ENCODE measurements around the gene ITGAD.

DNA sequence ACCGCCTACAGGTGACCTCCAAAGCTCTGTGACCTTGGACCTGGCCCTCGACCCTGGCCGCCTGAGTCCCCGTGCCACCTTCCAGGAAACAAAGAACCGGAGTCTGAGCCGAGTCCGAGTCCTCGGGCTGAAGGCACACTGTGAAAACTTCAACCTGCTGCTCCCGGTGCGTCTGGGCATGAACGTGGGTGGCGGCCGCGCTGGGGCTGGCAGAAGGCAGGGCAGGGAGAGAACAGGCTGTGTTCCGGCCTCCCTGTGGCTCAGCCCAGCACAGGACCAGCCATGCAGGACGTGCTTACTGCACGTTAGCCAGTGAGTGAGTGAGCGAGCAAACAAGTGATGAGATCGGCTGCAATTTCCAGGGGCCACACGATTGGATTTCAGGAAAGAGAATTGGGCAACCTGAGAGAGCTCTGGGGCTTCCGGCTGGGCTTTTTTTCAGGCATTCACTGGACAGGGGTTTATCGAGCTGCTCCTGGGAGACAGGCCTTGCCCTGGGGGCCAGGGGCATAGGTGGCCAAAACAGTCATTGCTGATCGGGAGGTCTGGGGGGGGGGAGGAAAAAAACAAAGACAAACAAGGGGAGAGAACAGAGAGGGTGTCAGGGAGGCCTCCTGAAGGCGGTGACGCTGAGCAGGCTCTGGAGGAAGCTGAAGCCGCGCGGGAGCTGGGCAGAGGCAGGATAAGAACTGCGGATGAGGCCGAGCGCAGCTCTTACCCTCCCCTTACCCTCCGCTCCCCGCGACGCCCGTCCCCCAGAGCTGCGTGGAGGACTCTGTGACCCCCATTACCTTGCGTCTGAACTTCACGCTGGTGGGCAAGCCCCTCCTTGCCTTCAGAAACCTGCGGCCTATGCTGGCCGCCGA lies 21.3 kb upstream of the ITGAD start:
- TF ChIP-seq, protein P1, sequence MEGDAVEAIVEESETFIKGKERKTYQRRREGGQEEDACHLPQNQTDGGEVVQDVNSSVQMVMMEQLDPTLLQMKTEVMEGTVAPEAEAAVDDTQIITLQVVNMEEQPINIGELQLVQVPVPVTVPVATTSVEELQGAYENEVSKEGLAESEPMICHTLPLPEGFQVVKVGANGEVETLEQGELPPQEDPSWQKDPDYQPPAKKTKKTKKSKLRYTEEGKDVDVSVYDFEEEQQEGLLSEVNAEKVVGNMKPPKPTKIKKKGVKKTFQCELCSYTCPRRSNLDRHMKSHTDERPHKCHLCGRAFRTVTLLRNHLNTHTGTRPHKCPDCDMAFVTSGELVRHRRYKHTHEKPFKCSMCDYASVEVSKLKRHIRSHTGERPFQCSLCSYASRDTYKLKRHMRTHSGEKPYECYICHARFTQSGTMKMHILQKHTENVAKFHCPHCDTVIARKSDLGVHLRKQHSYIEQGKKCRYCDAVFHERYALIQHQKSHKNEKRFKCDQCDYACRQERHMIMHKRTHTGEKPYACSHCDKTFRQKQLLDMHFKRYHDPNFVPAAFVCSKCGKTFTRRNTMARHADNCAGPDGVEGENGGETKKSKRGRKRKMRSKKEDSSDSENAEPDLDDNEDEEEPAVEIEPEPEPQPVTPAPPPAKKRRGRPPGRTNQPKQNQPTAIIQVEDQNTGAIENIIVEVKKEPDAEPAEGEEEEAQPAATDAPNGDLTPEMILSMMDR (IDR thresholded peaks at IDR 0.05) = no peak
- TF ChIP-seq EZH2 (IDR thresholded peaks at IDR 0.05; ENCODE audit: borderline replicate concordance, insufficient read depth, low read depth, low read length, poor library complexity, severe bottlenecking) = no peak
